HG03460 (cell line): ENCODE measurements around the gene LTN1.
"Not testable (repeated sequence)": the region's sequence is repeated elsewhere in the genome, so short reads cannot be mapped to it uniquely, and the experiment has no call there.

Experiments
- ATAC-seq: cut with Tn5 transposase; IDR thresholded peaks from one replicate; pipeline ENCODE4 v1.9.1; 2021; ENCODE audit not compliant: unreplicated experiment

LTN1 gene

GRCh38 chr21:28992526-28993292 is at the start of gene LTN1:
Gene LTN1 (minus strand): TSS chr21:28992877. CDS start chr21:28992805, 72 bp downstream.
- peak; percentile 98 for ATAC-seq

GRCh38 chr21:29034678-29035077 is 42.0 kb upstream of the LTN1 start:
- ATAC-seq = no peak

GRCh38 chr21:29033871-29034270 is 41.2 kb upstream of the LTN1 start:
- no peak for ATAC-seq

DNA sequence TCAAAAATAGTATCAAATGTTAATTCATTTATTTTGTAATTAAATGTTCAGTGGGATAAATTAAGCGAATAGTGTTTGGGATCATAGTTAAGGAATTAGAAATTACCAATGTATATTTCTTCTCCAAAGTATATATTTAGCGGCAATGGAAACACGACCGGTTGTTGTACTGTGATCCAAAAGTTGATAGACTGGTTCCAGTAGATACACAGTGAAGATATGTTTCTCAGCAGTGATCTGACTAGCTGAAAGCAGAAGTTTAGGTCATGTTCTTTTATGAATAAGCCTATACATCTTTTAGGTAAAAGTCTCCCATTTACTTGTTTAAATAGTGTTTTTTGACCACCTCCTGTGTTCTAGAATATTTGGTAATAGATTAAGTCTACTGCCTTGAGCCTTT is 40.6 kb upstream of the LTN1 start:
- no peak for ATAC-seq

DNA sequence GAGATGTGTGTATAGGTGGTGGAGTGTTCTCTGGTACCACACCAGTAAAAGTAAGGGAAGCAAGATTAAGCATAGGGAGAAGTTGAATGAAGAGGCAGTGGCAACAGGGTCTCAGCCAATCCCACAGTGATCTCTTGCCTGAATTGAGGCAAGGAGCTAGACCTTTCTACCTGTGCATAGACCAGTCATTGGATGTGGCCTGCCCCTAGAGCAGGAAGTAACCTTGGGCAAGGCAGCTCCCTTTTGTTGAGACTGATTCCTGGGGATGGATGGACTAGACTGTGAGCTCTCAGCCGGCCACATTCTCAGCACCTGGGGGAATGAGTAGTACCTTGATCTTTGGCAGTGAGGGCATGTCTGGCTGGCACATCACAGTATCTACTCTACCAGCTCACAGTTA is 38.2 kb upstream of the LTN1 start:
- ATAC-seq = no peak

DNA sequence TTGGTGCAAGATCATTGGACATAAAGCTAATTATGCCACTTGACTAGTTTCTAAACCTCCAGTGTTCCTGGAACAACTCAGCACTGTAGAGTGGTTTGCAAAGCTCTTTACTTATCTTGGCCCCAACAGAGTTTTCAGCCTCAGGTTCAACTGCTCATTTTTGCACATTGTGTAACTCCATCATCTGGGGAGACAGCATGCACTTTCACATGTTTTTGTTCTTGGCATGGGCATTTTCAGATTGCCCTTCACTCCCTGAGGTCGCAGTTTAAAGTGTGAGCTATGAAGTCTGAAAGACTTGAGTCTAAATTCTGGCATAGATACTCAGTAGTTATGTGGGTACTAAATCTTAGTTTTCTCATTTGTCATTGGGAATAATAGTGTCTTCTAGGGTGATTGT is 36.8 kb upstream of the LTN1 start:
- no peak for ATAC-seq

DNA sequence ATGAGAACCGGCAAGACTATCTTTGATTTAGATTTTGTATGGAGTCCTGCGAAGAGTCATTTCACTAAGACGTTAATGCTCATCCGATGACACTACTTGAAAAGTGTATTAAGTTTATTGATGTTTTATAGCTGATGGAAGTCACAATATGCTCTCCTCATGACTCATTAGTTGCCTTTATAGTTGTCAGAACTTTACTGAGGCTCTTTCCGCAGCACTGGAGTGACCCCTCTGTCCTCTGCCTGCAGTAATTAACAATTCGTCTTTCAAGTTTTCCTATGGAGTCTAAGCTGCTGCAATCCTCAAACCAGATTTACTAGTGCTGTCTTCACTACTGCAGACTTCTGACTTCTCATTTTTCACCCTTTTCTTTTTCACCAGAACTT is 32.6 kb upstream of the LTN1 start:
- no peak for ATAC-seq

DNA sequence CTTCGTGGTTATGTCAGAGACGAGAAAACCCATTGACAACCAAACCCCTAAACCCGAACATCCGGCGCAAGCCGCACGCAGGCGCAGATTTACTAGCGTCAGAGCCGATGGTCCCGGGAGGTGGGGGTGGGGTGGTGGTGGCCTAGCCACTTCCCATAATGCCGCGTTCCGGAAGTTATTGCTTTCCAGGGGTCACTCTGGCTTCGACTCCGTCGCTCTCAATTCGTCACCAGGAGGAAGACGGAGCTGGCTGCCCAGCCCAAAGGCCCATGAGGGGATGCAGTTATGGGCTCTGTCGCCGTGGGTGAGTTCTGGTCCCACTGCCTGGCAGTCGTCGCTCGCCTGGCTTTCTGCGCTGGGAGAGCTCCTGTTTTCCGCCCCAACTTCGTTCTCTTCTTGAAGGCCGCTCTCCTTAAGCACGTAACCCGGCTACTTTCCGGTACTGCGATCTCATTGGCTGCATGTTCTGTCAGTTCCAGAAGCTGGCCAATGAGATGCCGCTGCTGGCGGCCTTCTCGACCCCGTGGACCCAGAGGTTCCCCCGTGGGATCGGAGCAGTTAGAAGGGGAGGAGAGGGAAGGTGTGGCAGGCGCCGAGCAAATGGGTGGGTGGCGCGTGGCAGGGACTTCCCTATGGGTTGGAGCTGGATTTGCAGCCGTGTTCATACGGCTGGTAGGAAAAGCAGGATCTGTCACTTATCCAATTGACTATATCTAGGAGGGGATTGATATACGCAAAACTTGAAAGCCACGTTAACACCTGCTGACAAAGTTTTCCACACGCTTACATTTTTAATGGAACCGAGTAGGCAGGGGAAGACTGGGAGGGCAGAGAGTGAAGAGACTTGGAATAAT is 32.0 kb upstream of the LTN1 start, which contains the start of gene USP16:
TSS of gene USP16 (plus strand) at position 195 of the 854 bp plus-strand sequence. CDS start 3,246 bp downstream, outside the sequence.
- ATAC-seq = peak; percentile 98

- ATAC-seq = no peak
Observed at GRCh38 chr21:29022166-29022565, 29.5 kb upstream of the LTN1 start.

GRCh38 chr21:29018540-29018939 is 25.9 kb upstream of the LTN1 start:
- ATAC-seq = peak; percentile 8

- ATAC-seq = no peak
Observed at GRCh38 chr21:29017639-29018237, 25.1 kb upstream of the LTN1 start.

GRCh38 chr21:29011236-29011635 is 18.6 kb upstream of the LTN1 start:
- ATAC-seq = not testable (repeated sequence)

DNA sequence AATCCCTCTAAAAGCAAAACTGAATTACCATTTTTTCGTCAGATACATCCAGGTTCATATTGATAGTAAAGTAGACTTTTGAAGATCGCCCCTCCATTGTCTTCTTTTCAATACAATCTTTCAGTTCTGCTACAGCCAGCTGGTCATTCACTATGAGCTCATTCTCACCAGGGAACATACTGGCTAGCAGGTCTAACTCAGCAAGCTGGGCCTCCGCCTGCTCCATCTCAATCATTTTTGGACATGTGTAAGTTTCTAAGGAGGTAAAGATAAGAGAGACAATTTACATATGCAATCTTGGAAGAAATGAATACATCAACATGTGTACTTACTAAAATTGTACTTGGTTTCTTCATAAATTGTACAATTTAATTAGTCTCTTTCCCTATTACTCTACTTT is 15.7 kb upstream of the LTN1 start:
- ATAC-seq = no peak

- no peak for ATAC-seq
Observed at GRCh38 chr21:29007810-29008209, 15.1 kb upstream of the LTN1 start.

GRCh38 chr21:29007135-29007534 is 14.5 kb upstream of the LTN1 start:
- ATAC-seq = no peak

GRCh38 chr21:29005696-29006095 is 13.0 kb upstream of the LTN1 start:
- no peak for ATAC-seq

DNA sequence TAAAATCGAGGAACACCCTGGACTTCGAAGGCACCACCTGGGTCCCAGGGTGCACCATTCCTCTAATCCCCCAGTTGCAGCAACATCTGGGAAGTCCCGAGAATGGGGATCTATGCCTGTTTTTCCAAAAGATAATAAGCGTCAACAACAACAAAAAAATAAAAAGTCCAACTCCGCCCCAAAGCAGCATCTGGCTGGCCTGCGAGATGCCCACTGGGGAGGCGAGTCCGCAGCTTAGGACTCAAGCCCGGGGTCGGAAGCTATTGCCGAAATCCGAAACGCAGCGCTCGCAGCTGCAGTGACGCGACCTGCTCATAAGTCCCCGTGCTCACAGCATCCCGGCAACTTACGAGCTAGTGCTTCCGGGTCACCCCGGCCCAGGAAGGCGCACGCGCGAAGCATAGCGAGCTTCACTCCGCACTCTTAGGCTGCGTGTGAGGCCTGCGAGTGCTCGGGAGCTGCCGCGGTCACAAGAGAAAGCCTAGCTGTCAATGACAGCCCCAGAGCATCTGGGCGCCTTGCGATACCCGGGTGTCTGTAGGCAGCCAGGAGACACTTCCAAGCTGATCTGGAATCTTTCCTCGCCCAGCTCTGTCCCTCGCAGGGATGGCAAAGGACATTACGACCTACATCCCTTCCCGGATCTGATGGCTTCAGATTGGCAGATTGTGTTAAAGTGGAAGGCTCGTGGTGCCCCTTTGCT is 9.9 kb upstream of the LTN1 start:
- peak; percentile 99 for ATAC-seq

GRCh38 chr21:28993293-28993629 is 584 bp upstream of the LTN1 start:
- no peak for ATAC-seq

- peak; percentile 1 for ATAC-seq
Observed at GRCh38 chr21:28991861-28992525, 684 bp downstream of the LTN1 start.

GRCh38 chr21:28988146-28988545 is 4.5 kb downstream of the LTN1 start:
- ATAC-seq = not testable (repeated sequence)

GRCh38 chr21:28986677-28987076 is 6.0 kb downstream of the LTN1 start:
- ATAC-seq = no peak
